ENCODE results near the gene SH3RF3. TPM values are rescaled to one million over a fixed set of nuclear protein-coding genes. Genes with fewer than 3 reads are reported as not detected.

Gene SH3RF3
- polyA plus RNA-seq, 3 donors from 2014 or later, result not detected

DNA sequence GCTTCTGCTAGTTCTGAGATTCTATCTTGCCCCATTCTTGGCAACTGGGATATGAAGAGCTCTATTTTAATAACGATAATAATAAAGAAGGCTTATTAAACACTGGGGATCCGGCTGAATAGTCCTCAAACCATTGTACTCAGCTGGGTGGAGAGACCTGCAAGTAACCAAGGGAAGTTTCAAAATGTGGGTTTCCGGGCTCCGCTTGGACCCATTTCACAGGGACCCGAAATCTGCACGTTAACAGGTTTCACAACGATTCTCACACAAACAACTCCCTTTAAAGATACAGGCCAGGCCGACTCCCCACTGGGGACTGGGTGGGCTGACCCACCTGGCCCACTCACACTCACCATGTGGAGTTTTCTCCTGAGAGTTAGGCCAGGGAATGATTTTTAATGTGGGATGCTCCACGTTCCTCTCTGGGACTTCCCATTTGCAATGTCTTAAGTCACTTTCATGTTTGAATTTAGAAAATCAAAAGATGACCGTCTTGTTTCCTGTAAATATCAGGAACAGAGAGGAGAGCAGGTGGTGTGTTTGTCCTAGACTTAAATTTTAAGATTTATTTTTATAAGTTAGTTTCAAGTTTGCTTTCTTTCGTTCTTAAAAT lies 96.3 kb downstream of the SH3RF3 start:
- Mint-ChIP-seq H3K36me3 (peaks cover 0 to 5% (median 0%) of the 10 kb centered on the region in 3 donors), H3K9me3 (no peaks in the 10 kb centered on the region), H3K4me3 (no peak overlapping the region), H3K27ac (no peak overlapping the region), H3K27me3 (ENCODE audit: low read depth in 3 of 3) (peaks cover 0 to 5% (median 4%) of the 10 kb centered on the region in 3 donors), H3K4me1 (peaks cover 15 to 18% of the 10 kb centered on the region in 2 donors)
- no peak for DNase-seq

DNA sequence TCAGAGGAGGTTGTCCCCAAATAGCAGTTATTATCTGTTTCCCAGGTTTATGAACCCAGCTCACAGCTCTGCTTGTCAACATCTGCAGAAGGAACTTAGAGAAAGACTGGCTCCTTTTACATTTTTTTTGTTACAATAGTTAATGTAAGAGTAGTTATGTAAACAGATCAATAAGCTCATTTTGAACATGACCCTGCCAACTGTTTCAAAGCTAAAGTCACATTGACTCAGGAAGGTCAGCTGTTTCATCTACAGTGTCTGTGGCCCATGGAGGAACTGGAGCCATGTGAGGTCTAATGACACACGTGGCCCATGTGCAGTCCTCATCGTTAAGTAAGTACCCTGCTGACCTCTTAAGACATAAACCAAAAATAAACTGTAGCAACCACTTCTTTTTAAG lies 97.1 kb downstream of the SH3RF3 start:
- Mint-ChIP-seq H3K27ac (no peak overlapping the region), H3K36me3 (peaks cover 0 to 5% (median 0%) of the 10 kb centered on the region in 3 donors), H3K4me3 (no peak overlapping the region), H3K4me1 (peaks cover 15 to 18% of the 10 kb centered on the region in 2 donors), H3K27me3 (ENCODE audit: low read depth in 3 of 3) (peaks cover 0 to 5% (median 4%) of the 10 kb centered on the region in 3 donors), H3K9me3 (no peaks in the 10 kb centered on the region)
- DNase-seq, result no peak

DNA sequence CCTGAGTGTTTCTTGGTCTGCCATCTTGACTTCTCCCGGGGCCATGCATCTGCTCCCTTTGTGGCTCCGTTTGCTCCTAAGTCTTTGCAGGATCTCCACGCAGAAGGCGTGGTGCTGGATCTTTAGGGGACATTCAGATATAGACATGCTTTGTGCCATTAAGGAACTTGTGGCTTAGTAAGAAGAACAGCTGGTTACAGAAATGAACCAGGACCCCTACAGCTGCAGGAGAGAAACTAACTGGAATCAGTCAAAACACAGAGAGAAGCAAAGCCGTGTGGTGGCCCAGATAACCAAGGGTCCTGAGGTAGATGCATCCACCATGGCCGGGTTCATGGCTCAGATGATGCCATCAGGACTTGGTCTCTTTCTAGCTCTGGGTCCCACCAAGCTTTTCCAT lies 97.6 kb downstream of the SH3RF3 start:
- peaks cover 15 to 18% of the 10 kb centered on the region in 2 donors for H3K4me1 Mint-ChIP-seq
- H3K36me3 Mint-ChIP-seq, result peaks cover 0 to 5% (median 0%) of the 10 kb centered on the region in 3 donors
- H3K27ac Mint-ChIP-seq, result peak overlapping the region in 1 of 6 donors; percentile 81
- H3K9me3 Mint-ChIP-seq, result no peaks in the 10 kb centered on the region
- no peak overlapping the region for H3K4me3 Mint-ChIP-seq
- H3K27me3 Mint-ChIP-seq (ENCODE audit: low read depth in 3 of 3), result peaks cover 0 to 5% (median 4%) of the 10 kb centered on the region in 3 donors
- DNase-seq, result no peak

DNA sequence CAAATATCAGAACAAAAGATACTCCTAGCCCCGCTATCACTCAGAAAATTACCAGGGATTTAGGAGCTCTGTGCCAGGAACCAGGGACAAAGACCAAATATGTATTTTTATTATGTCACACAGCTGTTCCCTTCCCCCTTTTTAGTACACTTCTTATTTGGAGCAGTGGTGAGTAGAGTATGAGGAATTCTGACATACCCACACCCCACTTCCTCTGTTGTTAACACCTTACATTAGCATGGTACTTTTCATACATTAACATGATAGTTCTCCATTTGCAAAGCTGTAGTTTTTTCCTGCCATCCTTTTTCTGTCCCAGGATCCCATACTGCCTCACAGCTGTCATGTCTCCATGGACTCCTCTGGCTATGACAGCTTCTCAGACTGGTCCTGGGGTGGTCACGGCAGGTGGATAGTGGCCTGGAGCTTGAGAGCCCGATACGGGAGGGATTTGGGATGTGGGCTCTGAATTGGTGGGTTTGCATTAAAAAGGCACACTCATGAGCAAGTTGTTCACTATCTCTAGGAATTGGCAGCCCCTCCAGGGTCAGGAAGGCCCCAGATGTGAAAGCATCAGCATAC lies 100.2 kb downstream of the SH3RF3 start:
- H3K36me3 Mint-ChIP-seq, result peaks cover 0 to 5% (median 0%) of the 10 kb centered on the region in 3 donors

DNA sequence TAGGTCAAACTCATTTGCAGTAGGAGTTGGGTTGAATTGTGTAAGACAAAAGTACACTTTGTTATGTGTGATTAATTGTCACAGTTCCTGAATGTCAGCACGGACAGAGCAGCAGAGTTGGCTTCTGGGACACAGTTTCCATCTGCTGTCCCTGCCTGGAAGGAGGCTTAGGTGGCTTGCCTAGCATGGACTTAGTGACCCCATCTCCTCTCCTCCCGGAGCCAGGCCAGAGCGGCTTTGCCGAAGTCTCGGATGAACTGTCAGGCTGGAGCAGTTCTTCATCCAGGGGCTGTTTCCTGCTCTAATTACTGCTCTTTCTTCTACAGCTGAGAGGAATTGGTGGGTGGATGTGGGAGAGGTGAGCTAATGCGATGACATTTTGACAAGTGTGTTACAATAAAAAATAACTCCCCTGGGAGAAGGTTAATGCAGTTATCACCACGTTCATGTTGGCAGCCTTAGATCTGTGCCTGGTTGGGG lies 102.0 kb downstream of the SH3RF3 start:
- Mint-ChIP-seq H3K27me3 (ENCODE audit: low read depth in 3 of 3) (peaks cover 0 to 20% (median 0%) of the 10 kb centered on the region in 3 donors), H3K27ac (no peak overlapping the region), H3K36me3 (peaks cover 0 to 5% (median 0%) of the 10 kb centered on the region in 3 donors), H3K9me3 (no peaks in the 10 kb centered on the region), H3K4me1 (peaks cover 13 to 15% of the 10 kb centered on the region in 2 donors), H3K4me3 (no peak overlapping the region)
- no peak for DNase-seq

More for the DNA sequence above, 100.2 kb downstream of the SH3RF3 start:
- H3K4me1 Mint-ChIP-seq, result peaks cover 15 to 16% of the 10 kb centered on the region in 2 donors
- H3K27me3 Mint-ChIP-seq (ENCODE audit: low read depth in 3 of 3), result peaks cover 0 to 15% (median 0%) of the 10 kb centered on the region in 3 donors
- H3K4me3 Mint-ChIP-seq, result peak overlapping the region in 4 of 5 donors; percentile 8 to 58 (median 36)
- H3K27ac Mint-ChIP-seq, result no peak overlapping the region
- DNase-seq, result no peak
- no peaks in the 10 kb centered on the region for H3K9me3 Mint-ChIP-seq

DNA sequence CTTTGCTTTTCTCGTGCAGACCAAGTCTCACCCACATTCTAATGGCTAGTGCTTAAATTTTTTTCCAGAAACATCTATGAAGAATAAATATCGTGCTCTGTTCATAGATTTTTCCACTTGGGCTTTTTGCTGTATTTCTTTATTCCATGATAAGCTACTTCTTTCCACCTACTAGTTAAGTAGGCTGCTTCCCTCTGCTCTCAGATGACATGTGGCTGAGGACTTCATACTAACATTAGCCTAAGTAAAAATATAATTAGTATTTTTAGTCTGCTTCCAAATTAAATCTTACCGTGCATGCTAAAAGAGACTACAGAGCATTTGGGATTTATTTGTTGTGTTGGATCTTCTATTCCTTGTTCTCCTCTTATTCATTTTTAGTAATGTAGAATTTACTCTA lies 102.4 kb downstream of the SH3RF3 start:
- H3K27ac Mint-ChIP-seq, result no peak overlapping the region
- no peak for DNase-seq
- no peak overlapping the region for H3K4me3 Mint-ChIP-seq
- H3K9me3 Mint-ChIP-seq, result no peaks in the 10 kb centered on the region
- H3K4me1 Mint-ChIP-seq, result peaks cover 16 to 19% of the 10 kb centered on the region in 2 donors
- H3K36me3 Mint-ChIP-seq, result peaks cover 0 to 5% (median 0%) of the 10 kb centered on the region in 3 donors
- peaks cover 0 to 20% (median 0%) of the 10 kb centered on the region in 3 donors for H3K27me3 Mint-ChIP-seq (ENCODE audit: low read depth in 3 of 3)

DNA sequence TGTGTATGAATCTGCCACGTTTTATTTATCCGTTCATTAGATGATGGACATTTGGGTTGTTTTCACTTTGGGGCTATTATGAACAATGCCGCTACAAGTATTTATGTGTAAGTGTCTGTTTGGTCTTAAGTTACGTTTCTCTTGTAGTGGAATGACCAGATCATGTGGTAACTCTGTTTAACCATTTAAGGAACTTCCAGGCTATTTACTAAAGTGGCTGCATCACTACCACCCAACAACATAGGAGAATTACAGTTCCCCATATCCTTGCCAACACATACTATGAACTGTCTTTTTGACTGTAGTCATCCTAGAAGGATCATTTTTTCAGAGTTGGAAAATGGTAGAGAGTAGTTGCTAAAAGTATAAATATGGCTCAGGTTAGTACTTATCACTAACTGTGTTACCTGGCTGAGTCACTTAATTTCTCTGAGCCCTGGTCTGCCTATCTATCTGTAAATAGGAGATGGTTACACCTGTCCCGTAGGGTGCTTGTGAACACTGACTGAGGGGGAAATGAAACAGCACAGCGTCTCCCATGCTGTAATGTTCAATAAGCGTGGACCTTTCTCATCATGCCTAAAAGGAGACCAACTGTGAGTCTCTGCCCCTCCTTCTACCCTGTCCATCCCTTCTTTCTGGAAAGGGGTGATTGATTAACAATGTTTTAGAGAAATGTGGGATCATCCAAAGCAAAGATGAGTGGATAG lies 103.1 kb downstream of the SH3RF3 start:
- Mint-ChIP-seq H3K36me3 (peaks cover 0 to 5% (median 0%) of the 10 kb centered on the region in 3 donors), H3K27me3 (ENCODE audit: low read depth in 3 of 3) (peaks cover 0 to 18% (median 0%) of the 10 kb centered on the region in 3 donors), H3K27ac (no peak overlapping the region), H3K4me3 (no peak overlapping the region), H3K4me1 (peaks cover 21 to 26% of the 10 kb centered on the region in 2 donors), H3K9me3 (no peaks in the 10 kb centered on the region)
- DNase-seq, result no peak

DNA sequence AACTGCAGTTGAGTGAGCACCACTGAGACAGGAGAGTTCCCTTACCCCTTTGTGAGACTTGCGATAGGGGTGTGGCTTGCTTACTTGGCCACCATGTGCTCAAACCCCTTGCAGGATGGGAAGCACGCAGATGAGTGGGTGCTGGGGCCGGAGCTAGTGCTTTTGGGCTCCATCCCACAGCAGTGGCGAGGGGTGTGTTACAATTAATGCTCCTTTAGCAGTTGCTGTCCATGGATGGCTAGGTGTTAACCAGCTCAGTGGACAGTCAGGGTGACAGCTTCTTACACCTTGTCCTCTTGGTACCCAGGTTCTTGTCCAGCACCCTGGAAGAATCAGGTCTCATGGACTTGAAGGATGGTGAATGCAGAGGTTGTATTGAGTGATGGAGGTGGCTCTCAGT lies 103.9 kb downstream of the SH3RF3 start:
- Mint-ChIP-seq H3K9me3 (no peaks in the 10 kb centered on the region), H3K36me3 (peaks cover 0 to 5% (median 0%) of the 10 kb centered on the region in 3 donors), H3K27me3 (ENCODE audit: low read depth in 3 of 3) (peaks cover 0 to 18% (median 0%) of the 10 kb centered on the region in 3 donors), H3K4me3 (no peak overlapping the region), H3K4me1 (peaks cover 26 to 34% of the 10 kb centered on the region in 2 donors), H3K27ac (no peak overlapping the region)
- no peak for DNase-seq

DNA sequence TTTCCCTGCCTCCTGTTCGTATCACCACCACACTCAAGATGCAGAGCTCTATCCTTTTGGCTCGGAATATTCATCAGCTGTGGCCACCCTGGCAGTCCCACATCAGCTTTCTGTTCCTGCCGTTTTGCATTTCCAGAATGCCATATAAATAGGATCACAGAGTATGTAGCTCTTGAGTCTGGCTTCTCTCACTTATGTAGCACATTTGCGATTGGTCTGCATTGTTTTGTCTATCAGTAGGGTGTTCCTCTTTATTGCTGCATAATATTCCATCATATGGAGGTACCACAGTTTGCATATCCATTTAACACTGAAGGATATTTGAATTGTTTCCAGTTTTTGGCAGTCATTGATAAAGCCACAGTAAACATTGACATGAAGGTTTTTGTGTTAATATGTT lies 104.6 kb downstream of the SH3RF3 start:
- Mint-ChIP-seq H3K36me3 (peaks cover 0 to 8% (median 0%) of the 10 kb centered on the region in 3 donors), H3K27me3 (ENCODE audit: low read depth in 3 of 3) (peaks cover 0 to 17% (median 0%) of the 10 kb centered on the region in 3 donors), H3K9me3 (no peaks in the 10 kb centered on the region), H3K4me3 (no peak overlapping the region), H3K4me1 (peaks cover 29 to 36% of the 10 kb centered on the region in 2 donors), H3K27ac (no peak overlapping the region)
- DNase-seq, result no peak

DNA sequence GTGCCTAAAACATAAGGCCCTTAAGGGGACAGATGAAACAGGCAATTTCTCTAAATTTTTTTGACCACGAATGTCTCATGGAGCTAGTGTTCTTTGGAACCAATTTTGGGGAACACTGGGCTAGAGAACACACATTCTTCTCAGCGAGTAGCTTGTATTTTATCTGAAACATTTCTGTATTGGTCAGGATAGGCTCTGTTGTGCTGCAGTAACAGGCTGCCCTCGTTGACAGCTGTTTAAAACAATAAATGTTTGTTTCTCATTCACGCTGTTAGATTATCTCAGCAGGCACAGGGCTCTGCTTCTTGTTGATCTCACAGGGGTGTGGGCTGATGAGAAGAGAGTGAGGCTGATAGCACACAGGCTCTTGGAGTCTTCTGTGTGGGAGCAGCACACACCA lies 105.3 kb downstream of the SH3RF3 start:
- H3K36me3 Mint-ChIP-seq, result peaks cover 0 to 5% (median 0%) of the 10 kb centered on the region in 3 donors
- no peak overlapping the region for H3K27ac Mint-ChIP-seq
- no peak overlapping the region for H3K4me3 Mint-ChIP-seq
- H3K4me1 Mint-ChIP-seq, result peaks cover 29 to 36% of the 10 kb centered on the region in 2 donors
- H3K27me3 Mint-ChIP-seq (ENCODE audit: low read depth in 3 of 3), result peaks cover 0 to 14% (median 0%) of the 10 kb centered on the region in 3 donors
- no peak for DNase-seq
- H3K9me3 Mint-ChIP-seq, result no peaks in the 10 kb centered on the region

DNA sequence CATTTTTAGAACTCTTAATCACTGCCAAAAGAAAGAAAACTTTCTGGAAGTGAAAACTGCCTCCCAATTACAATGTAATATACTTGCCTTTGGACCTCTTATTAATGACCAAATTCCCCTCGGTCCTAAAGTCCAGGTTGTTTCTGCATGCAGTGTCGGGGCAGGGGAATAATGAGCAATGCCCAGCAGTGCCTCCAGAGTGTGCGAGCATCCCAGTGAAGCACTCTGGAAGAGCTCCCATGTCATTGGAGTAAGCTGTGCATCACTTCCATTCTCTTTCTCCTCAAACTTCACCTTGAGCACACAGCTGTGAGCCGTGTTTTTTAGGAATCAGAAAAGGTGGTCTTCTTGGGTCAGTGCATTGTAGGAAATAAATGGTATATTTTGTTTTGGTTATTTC lies 107.1 kb downstream of the SH3RF3 start:
- Mint-ChIP-seq H3K27me3 (ENCODE audit: low read depth in 3 of 3) (peaks cover 0 to 14% (median 0%) of the 10 kb centered on the region in 3 donors), H3K36me3 (peaks cover 0 to 4% (median 0%) of the 10 kb centered on the region in 3 donors), H3K27ac (peak overlapping the region in 2 of 6 donors; percentile 29 to 86), H3K4me3 (peak overlapping the region in 1 of 5 donors; percentile 54), H3K9me3 (no peaks in the 10 kb centered on the region), H3K4me1 (peaks cover 34 to 41% of the 10 kb centered on the region in 2 donors)
- DNase-seq, result no peak

DNA sequence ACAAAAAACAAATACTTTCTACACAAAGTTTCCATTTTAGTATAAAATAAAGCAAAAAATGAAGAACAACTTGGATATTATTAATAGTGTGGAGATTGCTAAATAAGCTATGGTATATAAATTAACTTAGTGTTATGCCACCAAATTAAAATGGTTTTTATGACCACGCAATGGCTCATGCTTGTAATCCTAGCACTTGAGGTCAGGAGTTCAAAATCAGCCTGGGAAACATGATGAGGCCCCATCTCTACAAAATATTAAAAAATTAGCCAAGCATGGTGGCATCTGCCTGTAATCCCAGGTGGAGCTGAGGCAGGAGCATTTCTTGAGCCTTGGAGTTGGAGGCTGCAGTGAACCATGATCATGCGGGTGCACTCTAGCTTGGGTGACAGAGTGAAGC lies 108.8 kb downstream of the SH3RF3 start:
- peak overlapping the region in 1 of 6 donors; percentile 90 for H3K27ac Mint-ChIP-seq
- H3K36me3 Mint-ChIP-seq, result peaks cover 0 to 4% (median 0%) of the 10 kb centered on the region in 3 donors
- peaks cover 34 to 41% of the 10 kb centered on the region in 2 donors for H3K4me1 Mint-ChIP-seq
- DNase-seq, result no peak
- H3K27me3 Mint-ChIP-seq (ENCODE audit: low read depth in 3 of 3), result peaks cover 0 to 6% (median 5%) of the 10 kb centered on the region in 3 donors
- H3K4me3 Mint-ChIP-seq, result peak overlapping the region in 1 of 5 donors; percentile 7
- no peaks in the 10 kb centered on the region for H3K9me3 Mint-ChIP-seq

DNA sequence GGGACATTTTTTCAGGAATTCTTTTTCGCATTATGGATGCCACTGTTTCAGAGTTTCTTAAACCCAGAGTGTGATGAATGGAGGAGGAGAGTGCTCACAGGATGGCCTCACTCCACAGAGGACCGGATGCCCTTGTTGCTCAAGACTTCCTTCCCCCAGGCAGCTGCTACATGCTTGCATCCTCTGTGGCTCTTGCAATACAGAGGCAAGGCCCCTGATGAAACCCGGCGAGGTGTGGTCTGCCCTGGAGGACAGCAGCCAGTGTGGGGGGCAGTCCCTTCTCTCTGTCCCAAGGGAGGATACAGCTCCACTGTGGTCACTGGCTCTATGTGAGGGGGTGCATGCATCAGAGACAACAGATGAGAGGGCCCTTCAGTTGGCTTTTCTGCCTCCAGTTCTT lies 109.6 kb downstream of the SH3RF3 start:
- Mint-ChIP-seq H3K27me3 (ENCODE audit: low read depth in 3 of 3) (peaks cover 0 to 5% (median 5%) of the 10 kb centered on the region in 3 donors), H3K27ac (peak overlapping the region; percentile 86 to 95 (median 92)), H3K36me3 (peaks cover 0 to 4% (median 0%) of the 10 kb centered on the region in 3 donors), H3K4me1 (peaks cover 34 to 41% of the 10 kb centered on the region in 2 donors), H3K4me3 (peak overlapping the region; percentile 72 to 82 (median 77)), H3K9me3 (no peaks in the 10 kb centered on the region)
- DNase-seq, result peak; percentile 58 to 62 (median 58)
